HepG2 (cell line): ENCODE data around the gene ACE. TPM values are rescaled to one million over a fixed set of nuclear protein-coding genes. Genes with fewer than 3 reads are reported as not detected.

Experiments
- CBX1 ChIP-seq: IDR thresholded peaks from one replicate; pipeline ENCODE4 v1.6.1; 2016; ENCODE audit warnings: antibody characterized with exemption, low read depth
- CCDC6 ChIP-seq: sonication (generic); formaldehyde crosslinking; IDR thresholded peaks from 2 replicates; pipeline ENCODE4 v1.8.1; 2022; ENCODE audit warnings: mild to moderate bottlenecking, missing genetic modification reagents, moderate library complexity
- MIXL1 ChIP-seq: IDR thresholded peaks from 2 replicates; pipeline ENCODE4 v1.6.1; 2016
- NFYC ChIP-seq: IDR thresholded peaks from 2 replicates; pipeline ENCODE4 v1.6.1; 2016; ENCODE audit warnings: missing genetic modification reagents, missing compliant biosample characterization
- RFXANK ChIP-seq: IDR thresholded peaks from 2 replicates; pipeline ENCODE4 v1.6.1; 2016
- SAFB2 ChIP-seq: sonication (generic); formaldehyde crosslinking; IDR thresholded peaks from 2 replicates; pipeline ENCODE4 v1.5.1; 2020; ENCODE audit warnings: missing genetic modification reagents, low read depth, mild to moderate bottlenecking, borderline replicate concordance
- SP2 ChIP-seq: sonication (generic); formaldehyde crosslinking; IDR thresholded peaks from 2 replicates; pipeline ENCODE4 v1.5.1; 2020; ENCODE audit warnings: mild to moderate bottlenecking, missing genetic modification reagents
- SRY ChIP-seq: sonication (generic); formaldehyde crosslinking; IDR thresholded peaks from 2 replicates; pipeline ENCODE4 v1.8.0; 2022; ENCODE audit warnings: mild to moderate bottlenecking, missing genetic modification reagents
- SUZ12 ChIP-seq: fragments of 150-350 bp; IDR thresholded peaks from 2 replicates; pipeline ENCODE4 v1.6.1; 2014; ENCODE audit warnings: low read depth, low read length
- TCF12 ChIP-seq, 2 experiments: fragments of 450-650 bp in 1 of 2; sonication (generic) in 1 of 2; formaldehyde crosslinking in 1 of 2; IDR thresholded peaks; 2 replicates each; pipeline versions ENCODE4 v1.6.1 to v1.8.0; 2017 to 2022; ENCODE audit warnings: antibody characterized with exemption in 1 of 2, mild to moderate bottlenecking in 1 of 2, missing genetic modification reagents in 1 of 2, moderate library complexity in 1 of 2
- ZNF441 ChIP-seq: sonication (generic); formaldehyde crosslinking; IDR thresholded peaks from 2 replicates; pipeline ENCODE4 v1.7.0; 2021; ENCODE audit warnings: missing genetic modification reagents, borderline replicate concordance
- ZNF598 ChIP-seq: sonication (generic); formaldehyde crosslinking; IDR thresholded peaks from 2 replicates; pipeline ENCODE4 v1.5.1; 2020; ENCODE audit warnings: mild to moderate bottlenecking, missing genetic modification reagents, borderline replicate concordance
- ZNF614 ChIP-seq: IDR thresholded peaks from 2 replicates; pipeline ENCODE4 v1.6.1; 2018; ENCODE audit warnings: missing biosample characterization, missing genetic modification reagents, inconsistent platforms, borderline replicate concordance
- ZNF660 ChIP-seq: sonication (generic); formaldehyde crosslinking; IDR thresholded peaks from 2 replicates; pipeline ENCODE4 v1.5.1; 2020; ENCODE audit warnings: mild to moderate bottlenecking, low read depth, missing genetic modification reagents, borderline replicate concordance
- ZNF841 ChIP-seq: sonication (generic); formaldehyde crosslinking; IDR thresholded peaks from 2 replicates; pipeline ENCODE4 v1.8.1; 2023; ENCODE audit warnings: missing genetic modification reagents, borderline replicate concordance
- ZNF891 ChIP-seq: sonication (generic); formaldehyde crosslinking; IDR thresholded peaks from 2 replicates; pipeline ENCODE4 v1.5.0; 2020; ENCODE audit warnings: mild to moderate bottlenecking, missing genetic modification reagents
- polyA plus RNA-seq, 8 experiments: library from polyadenylated mRNA; depleted of rRNA in 3 of 8; stranded (reverse) in 7 of 8; unstranded in 1 of 8; fragments of >200 nt; fragmentation: Illumina TruSeq in 4 of 8; extraction: Trizol in 4 of 8; gene quantifications; 2 replicates each; pipeline versions ENCODE4 v1.2.1 to v1.2.3, GENCODE V29; 2011 to 2016; ENCODE audit warnings: low read depth in 4 of 8, missing spikeins in 1 of 8, mixed read lengths in 1 of 8; ENCODE audit not compliant: insufficient read depth in 1 of 8
- total RNA-seq, 5 experiments: library from RNA; depleted of rRNA; stranded (reverse); fragments of >200 nt; fragmentation: Illumina TruSeq; extraction: Trizol; gene quantifications; 2 replicates each; pipeline ENCODE4 v1.2.3, GENCODE V29; 2016; ENCODE audit warnings: low read depth in 1 of 5
- TF ChIP-seq, protein P1 (sequence below): sonication (generic); formaldehyde crosslinking; IDR thresholded peaks from 2 replicates; pipeline ENCODE4 v1.8.1; 2023; ENCODE audit warnings: mild to moderate bottlenecking, missing genetic modification reagents
- TF ChIP-seq, protein P2 (sequence below): IDR thresholded peaks from 2 replicates; pipeline ENCODE4 v1.6.1; 2016; ENCODE audit warnings: low read depth
- TF ChIP-seq, protein P3 (sequence below): sonication (generic); formaldehyde crosslinking; IDR thresholded peaks from 2 replicates; pipeline ENCODE4 v1.8.0; 2022; ENCODE audit warnings: missing genetic modification reagents, mild to moderate bottlenecking, borderline replicate concordance
- TF ChIP-seq, protein P4 (sequence below): sonication (generic); formaldehyde crosslinking; IDR thresholded peaks from 2 replicates; pipeline ENCODE4 v1.8.0; 2022; ENCODE audit warnings: mild to moderate bottlenecking, missing genetic modification reagents, borderline replicate concordance
- TF ChIP-seq, protein P5 (sequence below): sonication (generic); formaldehyde crosslinking; IDR thresholded peaks from 2 replicates; pipeline ENCODE4 v1.8.0; 2022; ENCODE audit warnings: mild to moderate bottlenecking, missing genetic modification reagents; ENCODE audit not compliant: insufficient replicate concordance

ACE gene
- total and polyA plus RNA-seq, 2 of the 13 experiments (the other 11 are each of a cell fraction or from before 2014, with no cell fraction given): 0.08 to 0.13 TPM

GRCh38 chr17:63431939-63432804 lies 44.7 kb upstream of the ACE start (continued):
- TF ChIP-seq SAFB2 (CRISPR knock-in tag): no peak
- TF ChIP-seq ZNF441 (CRISPR knock-in tag): peak; percentile 51; the same call in 1 of the 2 replicates
- no peak for TF ChIP-seq SRY
- TF ChIP-seq, protein P1, sequence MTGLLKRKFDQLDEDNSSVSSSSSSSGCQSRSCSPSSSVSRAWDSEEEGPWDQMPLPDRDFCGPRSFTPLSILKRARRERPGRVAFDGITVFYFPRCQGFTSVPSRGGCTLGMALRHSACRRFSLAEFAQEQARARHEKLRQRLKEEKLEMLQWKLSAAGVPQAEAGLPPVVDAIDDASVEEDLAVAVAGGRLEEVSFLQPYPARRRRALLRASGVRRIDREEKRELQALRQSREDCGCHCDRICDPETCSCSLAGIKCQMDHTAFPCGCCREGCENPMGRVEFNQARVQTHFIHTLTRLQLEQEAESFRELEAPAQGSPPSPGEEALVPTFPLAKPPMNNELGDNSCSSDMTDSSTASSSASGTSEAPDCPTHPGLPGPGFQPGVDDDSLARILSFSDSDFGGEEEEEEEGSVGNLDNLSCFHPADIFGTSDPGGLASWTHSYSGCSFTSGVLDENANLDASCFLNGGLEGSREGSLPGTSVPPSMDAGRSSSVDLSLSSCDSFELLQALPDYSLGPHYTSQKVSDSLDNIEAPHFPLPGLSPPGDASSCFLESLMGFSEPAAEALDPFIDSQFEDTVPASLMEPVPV: 0 out of 2 replicates have a peak, but pooled peaks have one; percentile 48
- TF ChIP-seq RFXANK (CRISPR knock-in tag): no peak
- no peak for TF ChIP-seq ZNF891 (CRISPR knock-in tag)
- no peak for TF ChIP-seq ZNF614 (CRISPR knock-in tag)
- TF ChIP-seq CBX1: no peak
- TF ChIP-seq ZNF660 (CRISPR knock-in tag): no peak
- TF ChIP-seq, protein P2, sequence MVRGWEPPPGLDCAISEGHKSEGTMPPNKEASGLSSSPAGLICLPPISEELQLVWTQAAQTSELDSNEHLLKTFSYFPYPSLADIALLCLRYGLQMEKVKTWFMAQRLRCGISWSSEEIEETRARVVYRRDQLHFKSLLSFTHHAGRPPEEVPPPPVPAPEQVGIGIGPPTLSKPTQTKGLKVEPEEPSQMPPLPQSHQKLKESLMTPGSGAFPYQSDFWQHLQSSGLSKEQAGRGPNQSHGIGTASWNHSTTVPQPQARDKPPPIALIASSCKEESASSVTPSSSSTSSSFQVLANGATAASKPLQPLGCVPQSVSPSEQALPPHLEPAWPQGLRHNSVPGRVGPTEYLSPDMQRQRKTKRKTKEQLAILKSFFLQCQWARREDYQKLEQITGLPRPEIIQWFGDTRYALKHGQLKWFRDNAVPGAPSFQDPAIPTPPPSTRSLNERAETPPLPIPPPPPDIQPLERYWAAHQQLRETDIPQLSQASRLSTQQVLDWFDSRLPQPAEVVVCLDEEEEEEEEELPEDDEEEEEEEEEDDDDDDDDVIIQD: no peak
- TF ChIP-seq ZNF841 (CRISPR knock-in tag): no peak
- TF ChIP-seq, protein P3, sequence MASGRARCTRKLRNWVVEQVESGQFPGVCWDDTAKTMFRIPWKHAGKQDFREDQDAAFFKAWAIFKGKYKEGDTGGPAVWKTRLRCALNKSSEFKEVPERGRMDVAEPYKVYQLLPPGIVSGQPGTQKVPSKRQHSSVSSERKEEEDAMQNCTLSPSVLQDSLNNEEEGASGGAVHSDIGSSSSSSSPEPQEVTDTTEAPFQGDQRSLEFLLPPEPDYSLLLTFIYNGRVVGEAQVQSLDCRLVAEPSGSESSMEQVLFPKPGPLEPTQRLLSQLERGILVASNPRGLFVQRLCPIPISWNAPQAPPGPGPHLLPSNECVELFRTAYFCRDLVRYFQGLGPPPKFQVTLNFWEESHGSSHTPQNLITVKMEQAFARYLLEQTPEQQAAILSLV: no peak
- peak; percentile 53; the same call in 1 of the 2 replicates for TF ChIP-seq MIXL1 (CRISPR knock-in tag)
- TF ChIP-seq NFYC (CRISPR knock-in tag): no peak
- TF ChIP-seq, protein P4, sequence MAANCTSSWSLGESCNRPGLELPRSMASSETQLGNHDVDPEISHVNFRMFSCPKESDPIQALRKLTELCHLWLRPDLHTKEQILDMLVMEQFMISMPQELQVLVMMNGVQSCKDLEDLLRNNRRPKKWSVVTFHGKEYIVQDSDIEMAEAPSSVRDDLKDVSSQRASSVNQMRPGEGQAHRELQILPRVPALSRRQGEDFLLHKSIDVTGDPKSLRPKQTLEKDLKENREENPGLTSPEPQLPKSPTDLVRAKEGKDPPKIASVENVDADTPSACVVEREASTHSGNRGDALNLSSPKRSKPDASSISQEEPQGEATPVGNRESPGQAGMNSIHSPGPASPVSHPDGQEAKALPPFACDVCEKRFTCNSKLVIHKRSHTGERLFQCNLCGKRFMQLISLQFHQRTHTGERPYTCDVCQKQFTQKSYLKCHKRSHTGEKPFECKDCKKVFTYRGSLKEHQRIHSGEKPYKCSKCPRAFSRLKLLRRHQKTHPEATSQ (CRISPR knock-in tag): peak; percentile 42; the same call in 1 of the 2 replicates
- no peak for TF ChIP-seq ZNF598
- TF ChIP-seq, protein P5, sequence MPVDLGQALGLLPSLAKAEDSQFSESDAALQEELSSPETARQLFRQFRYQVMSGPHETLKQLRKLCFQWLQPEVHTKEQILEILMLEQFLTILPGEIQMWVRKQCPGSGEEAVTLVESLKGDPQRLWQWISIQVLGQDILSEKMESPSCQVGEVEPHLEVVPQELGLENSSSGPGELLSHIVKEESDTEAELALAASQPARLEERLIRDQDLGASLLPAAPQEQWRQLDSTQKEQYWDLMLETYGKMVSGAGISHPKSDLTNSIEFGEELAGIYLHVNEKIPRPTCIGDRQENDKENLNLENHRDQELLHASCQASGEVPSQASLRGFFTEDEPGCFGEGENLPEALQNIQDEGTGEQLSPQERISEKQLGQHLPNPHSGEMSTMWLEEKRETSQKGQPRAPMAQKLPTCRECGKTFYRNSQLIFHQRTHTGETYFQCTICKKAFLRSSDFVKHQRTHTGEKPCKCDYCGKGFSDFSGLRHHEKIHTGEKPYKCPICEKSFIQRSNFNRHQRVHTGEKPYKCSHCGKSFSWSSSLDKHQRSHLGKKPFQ (CRISPR knock-in tag): no peak
- no peak for TF ChIP-seq SP2 (CRISPR knock-in tag)
- no peak for TF ChIP-seq SUZ12
- no peak for TF ChIP-seq CCDC6 (CRISPR knock-in tag)
- no peak for TF ChIP-seq TCF12 (IDR thresholded peaks at IDR 0.05)
- no peak for TF ChIP-seq TCF12 (CRISPR knock-in tag; IDR thresholded peaks at IDR 0.05)
